ENCODE results near the gene SAMD4B. TPM values are rescaled to one million over a fixed set of nuclear protein-coding genes. Genes with fewer than 3 reads are reported as not detected.
"Not testable (repeated sequence)": the region's sequence is repeated elsewhere in the genome, so short reads cannot be mapped to it uniquely, and the experiment has no call there.

Gene SAMD4B
- total and polyA plus RNA-seq, 2 donors (not counting 1 experiment from before 2014, with no cell fraction given) = 33.0 to 39.1 TPM

DNA sequence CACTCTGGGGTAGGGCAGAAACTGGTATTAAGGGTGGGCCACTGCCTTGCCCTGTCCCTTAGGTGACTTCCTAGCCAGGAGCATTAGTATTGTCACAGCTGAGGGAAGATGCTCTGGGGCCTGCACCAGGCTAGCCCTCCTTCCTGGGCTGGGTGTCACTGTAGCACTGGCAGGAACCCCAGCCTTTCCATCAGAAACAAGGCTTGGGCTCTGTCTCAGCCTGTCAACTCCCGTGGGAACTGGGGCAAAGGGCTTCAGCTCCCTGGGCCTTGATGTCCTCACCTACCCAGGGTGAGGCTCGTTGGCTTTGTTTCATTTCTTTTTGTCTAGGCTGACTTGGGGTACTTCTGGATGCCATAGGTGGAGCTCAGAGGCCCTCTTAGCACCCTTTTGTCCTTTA lies 30.7 kb downstream of the SAMD4B start:
- Histone ChIP-seq H3K36me3 (ENCODE audit: control insufficient read depth, insufficient read depth, low read length) (peaks cover 26% of the 10 kb centered on the region), H3K27ac (ENCODE audit: insufficient read depth, low read length) (peak overlapping the region; percentile 82), H3K27me3 (ENCODE audit: control insufficient read depth, insufficient read depth, low read length) (no peaks in the 10 kb centered on the region), H3K9me3 (ENCODE audit: control insufficient read depth, insufficient read depth, low read depth, low read length) (no peaks in the 10 kb centered on the region), H3K9ac (ENCODE audit: insufficient read depth, low read length) (peak overlapping the region; percentile 29), H4K20me1 (ENCODE audit: control insufficient read depth, extremely low read depth, insufficient read depth, low read length) (no peaks in the 10 kb centered on the region), H3K4me1 (ENCODE audit: control insufficient read depth, extremely low read depth, insufficient read depth, low read length) (peaks cover 18% of the 10 kb centered on the region), H3K4me3 (replicated peaks in 1 of 4; ENCODE audit: control extremely low read depth in 1 of 4, insufficient read depth in 1 of 4, low read depth in 3 of 4, low read length in 4 of 4) (peak overlapping the region in 1 of 4 experiments; percentile 27), H2AFZ (ENCODE audit: low read length) (no peak overlapping the region), H3K4me2 (ENCODE audit: extremely low read depth, insufficient read depth, low read length) (peak overlapping the region; percentile 30), H3K79me2 (ENCODE audit: control insufficient read depth, insufficient read depth, low read length) (peaks cover 4% of the 10 kb centered on the region)
- DNase-seq (ENCODE audit: low read depth in 2 of 2) = peak in 1 of 2 donors; percentile 54
- TF ChIP-seq, protein P1, sequence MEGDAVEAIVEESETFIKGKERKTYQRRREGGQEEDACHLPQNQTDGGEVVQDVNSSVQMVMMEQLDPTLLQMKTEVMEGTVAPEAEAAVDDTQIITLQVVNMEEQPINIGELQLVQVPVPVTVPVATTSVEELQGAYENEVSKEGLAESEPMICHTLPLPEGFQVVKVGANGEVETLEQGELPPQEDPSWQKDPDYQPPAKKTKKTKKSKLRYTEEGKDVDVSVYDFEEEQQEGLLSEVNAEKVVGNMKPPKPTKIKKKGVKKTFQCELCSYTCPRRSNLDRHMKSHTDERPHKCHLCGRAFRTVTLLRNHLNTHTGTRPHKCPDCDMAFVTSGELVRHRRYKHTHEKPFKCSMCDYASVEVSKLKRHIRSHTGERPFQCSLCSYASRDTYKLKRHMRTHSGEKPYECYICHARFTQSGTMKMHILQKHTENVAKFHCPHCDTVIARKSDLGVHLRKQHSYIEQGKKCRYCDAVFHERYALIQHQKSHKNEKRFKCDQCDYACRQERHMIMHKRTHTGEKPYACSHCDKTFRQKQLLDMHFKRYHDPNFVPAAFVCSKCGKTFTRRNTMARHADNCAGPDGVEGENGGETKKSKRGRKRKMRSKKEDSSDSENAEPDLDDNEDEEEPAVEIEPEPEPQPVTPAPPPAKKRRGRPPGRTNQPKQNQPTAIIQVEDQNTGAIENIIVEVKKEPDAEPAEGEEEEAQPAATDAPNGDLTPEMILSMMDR (conservative IDR thresholded peaks at IDR 0.05 in 1 of 2, IDR thresholded peaks at IDR 0.05 in 1 of 2; ENCODE audit: low read depth in 1 of 2, low read length in 2 of 2) = no peak
- TF ChIP-seq EZH2 (IDR thresholded peaks at IDR 0.05; ENCODE audit: low read length, missing control alignments) = no peak

DNA sequence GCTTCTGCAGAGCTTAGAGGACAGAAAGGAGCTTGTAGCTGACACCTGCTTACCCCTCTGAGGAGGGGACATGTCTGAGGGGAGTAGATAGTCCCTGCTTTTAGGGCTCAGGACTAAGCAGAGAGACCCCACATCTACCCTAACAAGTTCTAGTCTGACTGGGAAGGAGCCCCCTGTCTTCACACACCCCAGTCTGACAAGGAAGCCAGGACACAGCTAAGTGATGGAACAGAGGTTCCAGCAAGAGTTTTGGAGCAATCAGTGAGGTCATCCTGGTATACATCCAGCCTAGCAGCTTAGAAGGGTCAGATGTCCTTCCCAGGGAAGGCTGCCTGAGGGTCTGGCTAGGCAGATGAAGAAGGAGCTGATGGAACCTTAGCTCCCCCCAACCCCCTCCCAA lies 33.7 kb downstream of the SAMD4B start:
- peaks cover 4% of the 10 kb centered on the region for H3K79me2 ChIP-seq (ENCODE audit: control insufficient read depth, insufficient read depth, low read length)
- no peak overlapping the region for H2AFZ ChIP-seq (ENCODE audit: low read length)
- no peaks in the 10 kb centered on the region for H4K20me1 ChIP-seq (ENCODE audit: control insufficient read depth, extremely low read depth, insufficient read depth, low read length)
- no peak overlapping the region for H3K4me3 ChIP-seq (replicated peaks in 1 of 4; ENCODE audit: control extremely low read depth in 1 of 4, insufficient read depth in 1 of 4, low read depth in 3 of 4, low read length in 4 of 4)
- no peak overlapping the region for H3K4me2 ChIP-seq (ENCODE audit: extremely low read depth, insufficient read depth, low read length)
- TF ChIP-seq EZH2 (IDR thresholded peaks at IDR 0.05; ENCODE audit: low read length, missing control alignments) = no peak
- TF ChIP-seq, protein P1 (conservative IDR thresholded peaks at IDR 0.05 in 1 of 2, IDR thresholded peaks at IDR 0.05 in 1 of 2; ENCODE audit: low read depth in 1 of 2, low read length in 2 of 2) = no peak
- H3K27me3 ChIP-seq (ENCODE audit: control insufficient read depth, insufficient read depth, low read length) = no peaks in the 10 kb centered on the region
- peaks cover 32% of the 10 kb centered on the region for H3K36me3 ChIP-seq (ENCODE audit: control insufficient read depth, insufficient read depth, low read length)
- no peaks in the 10 kb centered on the region for H3K9me3 ChIP-seq (ENCODE audit: control insufficient read depth, insufficient read depth, low read depth, low read length)
- H3K9ac ChIP-seq (ENCODE audit: insufficient read depth, low read length) = no peak overlapping the region
- no peak for DNase-seq (ENCODE audit: low read depth in 2 of 2)
- peaks cover 18% of the 10 kb centered on the region for H3K4me1 ChIP-seq (ENCODE audit: control insufficient read depth, extremely low read depth, insufficient read depth, low read length)
- no peak overlapping the region for H3K27ac ChIP-seq (ENCODE audit: insufficient read depth, low read length)

DNA sequence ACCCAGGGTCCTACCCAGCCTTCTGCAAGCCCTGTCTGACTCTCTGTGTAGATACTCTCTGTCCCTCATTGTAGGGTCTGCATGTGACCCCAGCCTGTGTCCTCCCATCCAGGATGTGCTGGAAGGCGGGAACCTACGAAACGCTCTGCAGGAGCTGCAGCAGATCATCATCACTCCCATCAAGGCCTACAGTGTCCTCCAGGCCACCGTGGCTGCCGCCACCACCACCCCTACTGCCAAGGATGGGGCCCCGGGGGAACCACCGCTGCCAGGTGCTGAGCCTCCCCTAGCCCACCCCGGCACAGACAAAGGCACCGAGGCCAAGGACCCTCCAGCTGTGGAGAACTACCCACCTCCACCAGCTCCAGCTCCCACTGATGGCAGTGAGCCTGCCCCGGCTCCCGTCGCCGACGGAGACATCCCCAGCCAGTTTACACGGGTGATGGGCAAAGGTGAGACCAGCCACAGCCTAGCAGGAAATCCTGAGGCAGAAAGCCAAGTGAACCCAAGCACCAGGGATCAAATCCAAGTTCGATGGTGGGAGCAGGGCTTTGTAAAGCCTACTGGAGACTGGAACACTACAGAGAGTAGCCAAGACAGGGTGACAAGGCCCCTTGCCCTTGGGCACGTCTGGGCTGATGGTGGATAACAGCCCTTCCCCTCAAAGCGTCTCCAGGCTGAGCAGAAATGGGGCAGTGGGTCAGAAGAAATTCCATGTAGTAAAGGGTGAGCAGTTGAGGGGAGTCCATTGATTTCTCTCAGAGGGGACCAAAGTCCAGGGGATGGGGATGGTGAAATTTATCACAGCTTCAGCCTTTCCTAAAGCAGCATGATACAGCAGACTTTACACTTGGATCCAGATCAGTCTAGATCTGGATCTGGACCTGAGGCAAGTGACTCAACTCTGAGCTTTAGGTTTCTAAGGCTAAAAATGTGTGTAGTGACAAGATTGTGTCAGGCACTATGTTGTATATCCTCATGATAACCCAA lies 35.4 kb downstream of the SAMD4B start:
- Histone ChIP-seq H3K79me2 (ENCODE audit: control insufficient read depth, insufficient read depth, low read length) (peaks cover 4% of the 10 kb centered on the region), H3K27ac (ENCODE audit: insufficient read depth, low read length) (peak overlapping the region; percentile 10), H3K36me3 (ENCODE audit: control insufficient read depth, insufficient read depth, low read length) (peaks cover 38% of the 10 kb centered on the region), H3K9ac (ENCODE audit: insufficient read depth, low read length) (no peak overlapping the region), H3K9me3 (ENCODE audit: control insufficient read depth, insufficient read depth, low read depth, low read length) (no peaks in the 10 kb centered on the region), H3K4me1 (ENCODE audit: control insufficient read depth, extremely low read depth, insufficient read depth, low read length) (peaks cover 8% of the 10 kb centered on the region), H2AFZ (ENCODE audit: low read length) (no peak overlapping the region), H3K27me3 (ENCODE audit: control insufficient read depth, insufficient read depth, low read length) (no peaks in the 10 kb centered on the region), H4K20me1 (ENCODE audit: control insufficient read depth, extremely low read depth, insufficient read depth, low read length) (no peaks in the 10 kb centered on the region), H3K4me2 (ENCODE audit: extremely low read depth, insufficient read depth, low read length) (no peak overlapping the region), H3K4me3 (replicated peaks in 1 of 4; ENCODE audit: control extremely low read depth in 1 of 4, insufficient read depth in 1 of 4, low read depth in 3 of 4, low read length in 4 of 4) (no peak overlapping the region)
- DNase-seq (ENCODE audit: low read depth in 2 of 2) = no peak
- TF ChIP-seq EZH2 (IDR thresholded peaks at IDR 0.05; ENCODE audit: low read length, missing control alignments) = no peak
- TF ChIP-seq, protein P1 (conservative IDR thresholded peaks at IDR 0.05 in 1 of 2, IDR thresholded peaks at IDR 0.05 in 1 of 2; ENCODE audit: low read depth in 1 of 2, low read length in 2 of 2) = no peak

DNA sequence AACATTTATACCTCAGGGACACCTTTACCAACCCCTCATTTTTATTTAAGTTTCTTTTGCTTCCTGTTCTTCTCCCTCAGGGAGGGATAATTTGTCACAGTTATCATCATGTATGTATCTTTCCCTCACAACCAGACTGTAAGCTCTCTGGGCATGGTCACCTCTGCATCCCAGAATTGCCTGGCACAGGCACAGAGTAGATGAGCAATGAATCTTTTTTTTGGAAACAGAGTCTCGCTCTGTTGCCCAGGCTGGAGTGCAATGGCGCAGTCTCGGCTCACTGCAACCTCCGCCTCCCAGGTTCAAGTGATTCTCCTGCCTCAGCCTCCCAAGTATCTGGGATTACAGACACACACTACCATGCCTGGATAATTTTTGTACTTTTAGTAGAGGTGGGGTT lies 37.1 kb downstream of the SAMD4B start:
- H4K20me1 ChIP-seq (ENCODE audit: control insufficient read depth, extremely low read depth, insufficient read depth, low read length); DNase-seq (ENCODE audit: low read depth in 2 of 2); H3K27ac ChIP-seq (ENCODE audit: insufficient read depth, low read length); H3K9ac ChIP-seq (ENCODE audit: insufficient read depth, low read length); H3K4me1 ChIP-seq (ENCODE audit: control insufficient read depth, extremely low read depth, insufficient read depth, low read length); H3K27me3 ChIP-seq (ENCODE audit: control insufficient read depth, insufficient read depth, low read length); H2AFZ ChIP-seq (ENCODE audit: low read length); H3K4me2 ChIP-seq (ENCODE audit: extremely low read depth, insufficient read depth, low read length); H3K4me3 ChIP-seq (replicated peaks in 1 of 4; ENCODE audit: control extremely low read depth in 1 of 4, insufficient read depth in 1 of 4, low read depth in 3 of 4, low read length in 4 of 4); H3K79me2 ChIP-seq (ENCODE audit: control insufficient read depth, insufficient read depth, low read length); H3K9me3 ChIP-seq (ENCODE audit: control insufficient read depth, insufficient read depth, low read depth, low read length): not testable (repeated sequence)
- H3K36me3 ChIP-seq (ENCODE audit: control insufficient read depth, insufficient read depth, low read length) = peaks cover 45% of the 10 kb centered on the region

Data from fibroblast of lung (primary cell).